DOHH2 (cell line): ENCODE measurements around the gene GAS7.

Experiments
- H3F3A ChIP-seq: fragments of 200-600 bp; sonication (generic), shearing (Covaris generic); 2 replicates; pipeline ENCODE4 v1.6.0; 2016; ENCODE audit warnings: antibody characterized with exemption, mild to moderate bottlenecking; ENCODE audit not compliant: control insufficient read depth, insufficient read depth
- H3K27ac ChIP-seq: fragments of 200-600 bp; sonication (generic); 2 replicates; pipeline ENCODE4 v1.5.1; 2014; ENCODE audit warnings: low read depth, mild to moderate bottlenecking, low read length, moderate library complexity
- H3K27me3 ChIP-seq: fragments of 200-600 bp; sonication (generic); 2 replicates; pipeline ENCODE4 v1.6.1; 2014; ENCODE audit warnings: mild to moderate bottlenecking, low read length, mixed read lengths; ENCODE audit not compliant: control insufficient read depth
- H3K36me3 ChIP-seq: fragments of 200-600 bp; sonication (generic); 2 replicates; pipeline ENCODE4 v1.6.1; 2014; ENCODE audit warnings: mild to moderate bottlenecking, low read length, moderate library complexity, mixed read lengths; ENCODE audit not compliant: control insufficient read depth
- H3K4me1 ChIP-seq: fragments of 200-600 bp; sonication (generic); 2 replicates; pipeline ENCODE4 v1.6.1; 2014; ENCODE audit warnings: mild to moderate bottlenecking, low read length, mixed read lengths; ENCODE audit not compliant: control insufficient read depth
- H3K4me2 ChIP-seq: fragments of 200-600 bp; sonication (generic); 2 replicates; pipeline ENCODE4 v1.6.0; 2014; ENCODE audit warnings: mild to moderate bottlenecking, low read length, moderate library complexity
- H3K4me3 ChIP-seq: fragments of 200-600 bp; sonication (generic); 2 replicates; pipeline ENCODE4 v1.5.1; 2014; ENCODE audit warnings: mild to moderate bottlenecking, low read length, mixed read lengths
- H3K79me2 ChIP-seq: fragments of 200-600 bp; sonication (generic); 2 replicates; pipeline ENCODE4 v1.6.1; 2014; ENCODE audit warnings: mild to moderate bottlenecking, low read length, mixed read lengths; ENCODE audit not compliant: control insufficient read depth
- H3K9me2 ChIP-seq: fragments of 200-600 bp; sonication (generic); replicated peaks from 2 replicates; pipeline ENCODE4 v1.6.1; 2014; ENCODE audit warnings: mild to moderate bottlenecking, low read length, mixed read lengths; ENCODE audit not compliant: control insufficient read depth
- H3K9me3 ChIP-seq: fragments of 200-600 bp; sonication (generic); 2 replicates; pipeline ENCODE4 v1.6.1; 2014; ENCODE audit warnings: antibody characterized with exemption, low read length, mixed read lengths; ENCODE audit not compliant: control insufficient read depth, insufficient read depth
- H4K20me1 ChIP-seq: fragments of 200-600 bp; sonication (generic); 2 replicates; pipeline ENCODE4 v1.6.0; 2014; ENCODE audit warnings: low read depth, mild to moderate bottlenecking, antibody characterized with exemption, low read length, moderate library complexity; ENCODE audit not compliant: control insufficient read depth, insufficient read depth
- EZH2phosphoT487 ChIP-seq: fragments of 200-600 bp; sonication (generic); IDR thresholded peaks from 2 replicates; pipeline ENCODE4 v1.6.1; 2017; ENCODE audit warnings: borderline replicate concordance, mild to moderate bottlenecking, antibody characterized with exemption, low read length, moderate library complexity, mixed read lengths
- TF ChIP-seq, protein P1 (sequence below): fragments of 200-600 bp; sonication (generic); IDR thresholded peaks from one replicate; pipeline ENCODE4 v1.5.1; 2014; ENCODE audit warnings: antibody characterized with exemption, mild to moderate bottlenecking, low read depth, low read length; ENCODE audit not compliant: poor library complexity, severe bottlenecking

Gene GAS7

DNA sequence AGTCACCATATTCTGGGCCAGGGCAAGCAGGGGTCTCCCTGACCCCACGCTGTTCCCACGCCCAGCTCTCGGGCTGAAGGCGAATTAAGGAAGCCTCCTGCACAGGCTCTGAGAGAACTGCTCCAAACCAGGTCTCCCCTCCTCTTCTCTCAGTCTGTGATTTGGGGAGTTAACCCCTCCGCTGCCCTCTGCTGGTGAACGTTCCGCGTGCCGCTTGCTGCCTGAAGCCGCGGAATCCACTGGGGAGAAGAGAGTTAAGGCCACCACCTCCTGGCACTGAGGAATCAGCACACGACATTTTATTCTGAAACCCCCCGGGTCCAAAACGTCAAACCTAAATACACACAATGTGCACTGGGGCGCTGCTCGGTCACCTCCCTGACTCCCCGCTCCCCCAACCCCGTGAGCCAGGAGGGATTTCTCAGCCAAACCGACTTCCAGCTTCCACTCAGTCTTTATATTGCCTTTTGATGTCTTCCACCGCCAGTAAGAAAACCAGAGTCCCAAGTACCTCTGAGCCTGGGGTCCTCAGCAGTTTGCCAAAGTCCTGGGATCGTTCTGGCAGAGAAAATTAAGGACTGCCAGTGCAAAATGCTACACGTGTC, 238.9 kb downstream of the GAS7 start:
- Histone ChIP-seq H3K79me2 (no peaks in the 10 kb centered on the region), H3K9me2 (no peaks in the 10 kb centered on the region), H3K4me3 (no peak overlapping the region), H3K4me1 (no peaks in the 10 kb centered on the region), H3F3A (no peaks in the 10 kb centered on the region), H3K27me3 (no peaks in the 10 kb centered on the region), H3K27ac (no peak overlapping the region), H3K4me2 (no peak overlapping the region), H4K20me1 (no peaks in the 10 kb centered on the region), H3K36me3 (no peaks in the 10 kb centered on the region), H3K9me3 (no peaks in the 10 kb centered on the region)
- no peak for TF ChIP-seq EZH2phosphoT487
- TF ChIP-seq, protein P1, sequence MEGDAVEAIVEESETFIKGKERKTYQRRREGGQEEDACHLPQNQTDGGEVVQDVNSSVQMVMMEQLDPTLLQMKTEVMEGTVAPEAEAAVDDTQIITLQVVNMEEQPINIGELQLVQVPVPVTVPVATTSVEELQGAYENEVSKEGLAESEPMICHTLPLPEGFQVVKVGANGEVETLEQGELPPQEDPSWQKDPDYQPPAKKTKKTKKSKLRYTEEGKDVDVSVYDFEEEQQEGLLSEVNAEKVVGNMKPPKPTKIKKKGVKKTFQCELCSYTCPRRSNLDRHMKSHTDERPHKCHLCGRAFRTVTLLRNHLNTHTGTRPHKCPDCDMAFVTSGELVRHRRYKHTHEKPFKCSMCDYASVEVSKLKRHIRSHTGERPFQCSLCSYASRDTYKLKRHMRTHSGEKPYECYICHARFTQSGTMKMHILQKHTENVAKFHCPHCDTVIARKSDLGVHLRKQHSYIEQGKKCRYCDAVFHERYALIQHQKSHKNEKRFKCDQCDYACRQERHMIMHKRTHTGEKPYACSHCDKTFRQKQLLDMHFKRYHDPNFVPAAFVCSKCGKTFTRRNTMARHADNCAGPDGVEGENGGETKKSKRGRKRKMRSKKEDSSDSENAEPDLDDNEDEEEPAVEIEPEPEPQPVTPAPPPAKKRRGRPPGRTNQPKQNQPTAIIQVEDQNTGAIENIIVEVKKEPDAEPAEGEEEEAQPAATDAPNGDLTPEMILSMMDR, result peak; percentile 65

DNA sequence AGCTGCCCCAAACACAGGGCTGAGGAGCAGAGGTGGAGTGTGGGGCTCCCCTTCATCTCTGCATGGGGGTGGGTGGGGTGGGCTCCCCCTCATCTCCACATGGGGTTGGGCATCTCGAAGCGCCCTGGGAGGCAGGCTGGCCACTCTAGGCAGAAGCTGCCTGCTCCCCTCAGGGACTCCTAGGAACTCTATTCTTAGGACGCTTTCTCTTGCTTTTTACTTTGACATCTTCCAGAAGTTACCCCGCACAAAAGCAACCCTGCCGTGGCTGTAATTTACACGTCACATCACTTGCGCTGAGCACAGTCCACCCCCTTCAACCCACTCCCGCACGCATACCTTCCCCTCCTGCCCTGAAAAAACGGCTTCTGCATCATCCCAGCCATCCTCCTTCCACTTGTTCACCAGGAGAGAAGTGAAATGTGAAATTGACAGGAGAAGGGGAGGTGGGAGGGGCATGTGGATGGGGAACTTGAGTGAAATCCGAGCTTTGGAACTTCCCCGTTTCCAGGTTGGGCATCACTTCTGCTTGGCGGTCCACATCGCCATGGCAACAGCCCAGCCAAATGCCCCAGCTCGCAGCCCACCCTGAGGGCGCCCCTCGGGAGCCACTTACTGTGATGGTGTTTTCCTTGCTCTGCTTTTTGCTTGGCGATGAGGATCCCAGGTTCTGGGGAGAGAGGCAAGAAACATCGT, 239.7 kb downstream of the GAS7 start:
- no peak overlapping the region for H3K4me2 ChIP-seq
- H3K9me2 ChIP-seq, result no peaks in the 10 kb centered on the region
- no peaks in the 10 kb centered on the region for H3K4me1 ChIP-seq
- no peak overlapping the region for H3K27ac ChIP-seq
- no peaks in the 10 kb centered on the region for H4K20me1 ChIP-seq
- no peaks in the 10 kb centered on the region for H3K36me3 ChIP-seq
- H3K9me3 ChIP-seq, result no peaks in the 10 kb centered on the region
- H3K27me3 ChIP-seq, result no peaks in the 10 kb centered on the region
- no peaks in the 10 kb centered on the region for H3K79me2 ChIP-seq
- no peak overlapping the region for H3K4me3 ChIP-seq
- no peaks in the 10 kb centered on the region for H3F3A ChIP-seq
- TF ChIP-seq EZH2phosphoT487, result no peak
- TF ChIP-seq, protein P1, result no peak

- H3F3A ChIP-seq, result no peaks in the 10 kb centered on the region
- H3K4me3 ChIP-seq, result no peak overlapping the region
- no peaks in the 10 kb centered on the region for H3K9me2 ChIP-seq
- no peaks in the 10 kb centered on the region for H4K20me1 ChIP-seq
- H3K36me3 ChIP-seq, result no peaks in the 10 kb centered on the region
- H3K27ac ChIP-seq, result no peak overlapping the region
- no peaks in the 10 kb centered on the region for H3K4me1 ChIP-seq
- TF ChIP-seq EZH2phosphoT487, result no peak
- TF ChIP-seq, protein P1, result no peak
- H3K27me3 ChIP-seq, result no peaks in the 10 kb centered on the region
- no peaks in the 10 kb centered on the region for H3K9me3 ChIP-seq
- no peaks in the 10 kb centered on the region for H3K79me2 ChIP-seq
- no peak overlapping the region for H3K4me2 ChIP-seq
These were observed 241.2 kb downstream of the GAS7 start for GRCh38 chr17:9957244-9957643.
